ENCODE results near the gene EIF6. TPM values are rescaled to one million over a fixed set of nuclear protein-coding genes. Genes with fewer than 3 reads are reported as not detected.
A peak's percentile ranks its signal among the peaks of the same experiment; 100 is the strongest.

The EIF6 gene
- total RNA-seq, 1 donor from 2014 or later, result 98.0 TPM

- DNase-seq (ENCODE audit: low spot score in 2 of 2), result no peak
- no peaks in the 10 kb centered on the region for H3K27me3 ChIP-seq
- no peaks in the 10 kb centered on the region for H3K9me3 ChIP-seq
- H3K4me1 ChIP-seq, result no peaks in the 10 kb centered on the region
- intact Hi-C loops (cut with DNase I), result no loop called here
- H3K4me3 ChIP-seq, result no peak overlapping the region
- no peak overlapping the region for H3K27ac ChIP-seq
- no peaks in the 10 kb centered on the region for H3K36me3 ChIP-seq
- no peak for TF ChIP-seq CTCF (IDR thresholded peaks at IDR 0.05)
Measured at GRCh38 chr20:35299780-35300179, 15.2 kb upstream of the EIF6 start.

GRCh38 chr20:35298264-35298663 is 13.7 kb upstream of the EIF6 start:
- no peak for DNase-seq (ENCODE audit: low spot score in 2 of 2)
- no peak for TF ChIP-seq CTCF (IDR thresholded peaks at IDR 0.05)
- no peaks in the 10 kb centered on the region for H3K4me1 ChIP-seq
- no peak overlapping the region for H3K27ac ChIP-seq
- no peaks in the 10 kb centered on the region for H3K36me3 ChIP-seq
- no peak overlapping the region for H3K4me3 ChIP-seq
- intact Hi-C loops (cut with DNase I), result no loop called here
- H3K27me3 ChIP-seq, result no peaks in the 10 kb centered on the region
- H3K9me3 ChIP-seq, result no peaks in the 10 kb centered on the region

- H3K4me1 ChIP-seq, result no peaks in the 10 kb centered on the region
- intact Hi-C loops (cut with DNase I), result no loop called here
- H3K36me3 ChIP-seq, result no peaks in the 10 kb centered on the region
- no peak for TF ChIP-seq CTCF (IDR thresholded peaks at IDR 0.05)
- H3K27me3 ChIP-seq, result no peaks in the 10 kb centered on the region
- DNase-seq (ENCODE audit: low spot score in 2 of 2), result peak in 1 of 2 donors; percentile 55
- no peak overlapping the region for H3K27ac ChIP-seq
- H3K4me3 ChIP-seq, result no peak overlapping the region
- no peaks in the 10 kb centered on the region for H3K9me3 ChIP-seq
Measured at GRCh38 chr20:35297740-35298139, 13.2 kb upstream of the EIF6 start.

GRCh38 chr20:35297155-35297554 is 12.6 kb upstream of the EIF6 start:
- no peaks in the 10 kb centered on the region for H3K36me3 ChIP-seq
- H3K4me1 ChIP-seq, result no peaks in the 10 kb centered on the region
- no peaks in the 10 kb centered on the region for H3K27me3 ChIP-seq
- no peak overlapping the region for H3K27ac ChIP-seq
- no peaks in the 10 kb centered on the region for H3K9me3 ChIP-seq
- no peak overlapping the region for H3K4me3 ChIP-seq
- intact Hi-C loops (cut with DNase I), result no loop called here
- TF ChIP-seq CTCF (IDR thresholded peaks at IDR 0.05), result no peak
- peak in 1 of 2 donors; percentile 43 for DNase-seq (ENCODE audit: low spot score in 2 of 2)

GRCh38 chr20:35296101-35296554 is 11.6 kb upstream of the EIF6 start:
- DNase-seq (ENCODE audit: low spot score in 2 of 2), result peak in 1 of 2 donors; percentile 43
- no peak for TF ChIP-seq CTCF (IDR thresholded peaks at IDR 0.05)
- Histone ChIP-seq H3K27ac (no peak overlapping the region), H3K9me3 (no peaks in the 10 kb centered on the region), H3K4me1 (no peaks in the 10 kb centered on the region), H3K36me3 (no peaks in the 10 kb centered on the region), H3K27me3 (no peaks in the 10 kb centered on the region), H3K4me3 (no peak overlapping the region)
- intact Hi-C loops (cut with DNase I), result no loop called here

- Histone ChIP-seq H3K4me1 (no peaks in the 10 kb centered on the region), H3K36me3 (no peaks in the 10 kb centered on the region), H3K4me3 (no peak overlapping the region), H3K27ac (no peak overlapping the region), H3K27me3 (no peaks in the 10 kb centered on the region), H3K9me3 (no peaks in the 10 kb centered on the region)
- no peak for DNase-seq (ENCODE audit: low spot score in 2 of 2)
- intact Hi-C loops (cut with DNase I), result no loop called here
- TF ChIP-seq CTCF (IDR thresholded peaks at IDR 0.05), result no peak
Measured at GRCh38 chr20:35295674-35296073, 11.1 kb upstream of the EIF6 start.
